Neutrophil (primary cell): ENCODE data around the gene SLC6A7.

Source experiments
- H3K27ac ChIP-seq: fragments of 200-600 bp; sonication (generic); 2 replicates; pipeline ENCODE4 v1.5.1; 2016; ENCODE audit warnings: mild to moderate bottlenecking, moderate library complexity
- H3K27me3 ChIP-seq: fragments of 200-600 bp; sonication (generic); 2 replicates; pipeline ENCODE4 v1.6.0; 2016; ENCODE audit warnings: mild to moderate bottlenecking
- H3K36me3 ChIP-seq: fragments of 200-600 bp; sonication (generic); 2 replicates; pipeline ENCODE4 v1.5.1; 2017
- H3K4me1 ChIP-seq, 2 experiments: fragments of 200-600 bp in 1 of 2; sonication (generic) in 1 of 2; 1 replicate in 1 of 2; 2 replicates in 1 of 2; pipeline versions ENCODE4 v1.5.1 to v1.6.1; 2013 to 2016; ENCODE audit warnings: low read depth in 1 of 2, low read length in 1 of 2, mild to moderate bottlenecking in 1 of 2, moderate library complexity in 1 of 2; ENCODE audit not compliant: control insufficient read depth in 1 of 2, insufficient read depth in 1 of 2
- H3K4me3 ChIP-seq, 2 experiments: fragments of 200-600 bp in 1 of 2; sonication (generic) in 1 of 2; 1 replicate in 1 of 2; 2 replicates in 1 of 2; pipeline ENCODE4 v1.5.1; 2013 to 2016; ENCODE audit warnings: low read depth in 1 of 2, low read length in 1 of 2, mild to moderate bottlenecking in 1 of 2, moderate library complexity in 1 of 2
- H3K9me3 ChIP-seq: fragments of 200-600 bp; sonication (generic); 2 replicates; pipeline ENCODE4 v1.5.1; 2016
- CTCF ChIP-seq: fragments of 200-600 bp; sonication (generic); IDR thresholded peaks from 2 replicates; pipeline ENCODE4 v1.5.1; 2016; ENCODE audit warnings: antibody characterized with exemption

SLC6A7 gene

GRCh38 chr5:150251504-150251903 lies 61.6 kb downstream of the SLC6A7 start:
- H3K4me1 ChIP-seq = no peaks in the 10 kb centered on the region
- H3K27me3 ChIP-seq = no peaks in the 10 kb centered on the region
- H3K4me3 ChIP-seq = no peak overlapping the region
- no peaks in the 10 kb centered on the region for H3K9me3 ChIP-seq
- H3K27ac ChIP-seq = no peak overlapping the region
- H3K36me3 ChIP-seq = no peaks in the 10 kb centered on the region
- TF ChIP-seq CTCF = no peak

GRCh38 chr5:150252489-150252888 lies 62.6 kb downstream of the SLC6A7 start:
- Histone ChIP-seq H3K36me3 (no peaks in the 10 kb centered on the region), H3K27me3 (no peaks in the 10 kb centered on the region), H3K4me1 (no peaks in the 10 kb centered on the region), H3K4me3 (no peak overlapping the region), H3K27ac (no peak overlapping the region), H3K9me3 (no peaks in the 10 kb centered on the region)
- no peak for TF ChIP-seq CTCF

GRCh38 chr5:150253416-150254208 lies 63.8 kb downstream of the SLC6A7 start:
- H3K27me3 ChIP-seq = no peaks in the 10 kb centered on the region
- H3K4me3 ChIP-seq = no peak overlapping the region
- H3K4me1 ChIP-seq = no peaks in the 10 kb centered on the region
- TF ChIP-seq CTCF = no peak
- no peaks in the 10 kb centered on the region for H3K36me3 ChIP-seq
- no peak overlapping the region for H3K27ac ChIP-seq
- H3K9me3 ChIP-seq = no peaks in the 10 kb centered on the region

- Histone ChIP-seq H3K9me3 (no peaks in the 10 kb centered on the region), H3K27ac (no peak overlapping the region), H3K4me3 (no peak overlapping the region), H3K36me3 (no peaks in the 10 kb centered on the region), H3K4me1 (no peaks in the 10 kb centered on the region), H3K27me3 (no peaks in the 10 kb centered on the region)
- TF ChIP-seq CTCF = no peak
These were observed 64.5 kb downstream of the SLC6A7 start for GRCh38 chr5:150254363-150254762.

- H3K27me3 ChIP-seq = no peaks in the 10 kb centered on the region
- no peak overlapping the region for H3K4me3 ChIP-seq
- H3K9me3 ChIP-seq = no peaks in the 10 kb centered on the region
- no peaks in the 10 kb centered on the region for H3K36me3 ChIP-seq
- H3K27ac ChIP-seq = no peak overlapping the region
- TF ChIP-seq CTCF = no peak
- H3K4me1 ChIP-seq = no peaks in the 10 kb centered on the region
These were observed 64.9 kb downstream of the SLC6A7 start for GRCh38 chr5:150254774-150255173.
